K562 (cell line): Measurements from ENCODE around the gene ORAI3. TPM values are rescaled to one million over a fixed set of nuclear protein-coding genes. Genes with fewer than 3 reads are reported as not detected.

ENCODE experiments used
- ATF7 ChIP-seq: fragments of 450-650 bp; IDR thresholded peaks from 2 replicates; pipeline ENCODE4 v1.7.1; 2014; ENCODE audit warnings: mild to moderate bottlenecking, moderate library complexity
- ELF4 ChIP-seq: fragments of 450-650 bp; formaldehyde crosslinking; IDR thresholded peaks from 2 replicates; pipeline ENCODE4 v1.4.0; 2022; ENCODE audit warnings: missing genetic modification characterization
- ERF ChIP-seq: fragments of 450-650 bp; formaldehyde crosslinking; IDR thresholded peaks from 2 replicates; pipeline ENCODE4 v1.4.0; 2020; ENCODE audit warnings: mild to moderate bottlenecking, mixed read lengths
- FIP1L1 ChIP-seq: fragments of 200-400 bp; formaldehyde crosslinking; IDR thresholded peaks from 2 replicates; pipeline ENCODE4 v1.6.1; 2018; ENCODE audit warnings: mild to moderate bottlenecking, low read depth, low read length; ENCODE audit not compliant: poor library complexity, severe bottlenecking
- L3MBTL2 ChIP-seq: fragments of 450-650 bp; IDR thresholded peaks from 2 replicates; pipeline ENCODE4 v1.6.1; 2016; ENCODE audit warnings: mild to moderate bottlenecking, moderate library complexity
- MAFF ChIP-seq: IDR thresholded peaks from 2 replicates; pipeline ENCODE4 v1.6.1; 2012; ENCODE audit warnings: low read length, improper control_type of control experiment
- MLLT1 ChIP-seq, 2 experiments: fragments of 450-650 bp; IDR thresholded peaks; 2 replicates each; pipeline ENCODE4 v1.6.1; 2016
- NRF1 ChIP-seq, 2 experiments: fragments of 450-650 bp; IDR thresholded peaks in 1 of 2; conservative IDR thresholded peaks in 1 of 2; 2 replicates each; pipeline ENCODE4 v1.6.1; 2014; ENCODE audit warnings: mild to moderate bottlenecking in 2 of 2
- TCF15 ChIP-seq: fragments of 250-450 bp; sonication (Bioruptor Pico); IDR thresholded peaks from 2 replicates; pipeline ENCODE4 v1.8.0; 2022; ENCODE audit warnings: moderate library complexity, mild to moderate bottlenecking, inconsistent platforms
- VEZF1 ChIP-seq: fragments of 200-800 bp; sonication (Bioruptor generic); IDR thresholded peaks from 2 replicates; pipeline ENCODE4 v1.6.1; 2017; ENCODE audit warnings: missing genetic modification characterization, missing compliant biosample characterization
- ZNF232 ChIP-seq: sonication (generic); formaldehyde crosslinking; IDR thresholded peaks from 2 replicates; pipeline ENCODE4 v1.8.0; 2022; ENCODE audit warnings: mild to moderate bottlenecking, missing genetic modification reagents
- ZNF445 ChIP-seq: fragments of 250-450 bp; sonication (Bioruptor Pico); IDR thresholded peaks from 2 replicates; pipeline ENCODE4 v1.4.0; 2020; ENCODE audit warnings: low read depth, mild to moderate bottlenecking, moderate library complexity
- ZNF644 ChIP-seq: fragments of 200-800 bp; sonication (Bioruptor generic); IDR thresholded peaks from 2 replicates; pipeline ENCODE4 v1.6.1; 2016; ENCODE audit warnings: low read depth, missing genetic modification characterization, missing compliant biosample characterization
- ZNF75A ChIP-seq: fragments of 450-650 bp; formaldehyde crosslinking; IDR thresholded peaks from 2 replicates; pipeline ENCODE4 v1.4.0; 2020; ENCODE audit warnings: mild to moderate bottlenecking
- polyA plus RNA-seq, 8 experiments: library from polyadenylated mRNA; depleted of rRNA in 4 of 8; stranded (reverse) in 5 of 8; unstranded in 3 of 8; fragments of >200 nt; fragmentation: Nextera tagmentation in 2 of 8; fragmentation: Illumina TruSeq in 1 of 8; extraction: Ambion mirVana in 2 of 8; extraction: Trizol in 1 of 8; gene quantifications; 2 replicates each; pipeline versions ENCODE4 v1.2.1 to v1.2.3, GENCODE V29; 2011 to 2014; ENCODE audit warnings: inconsistent platforms in 1 of 8, missing spikeins in 1 of 8
- total RNA-seq, 7 experiments: library from RNA; depleted of rRNA in 6 of 7; stranded (reverse); fragments of >200 nt in 6 of 7; fragmentation: Illumina TruSeq in 2 of 7; extraction: Trizol in 2 of 7; gene quantifications; 2 replicates each; pipeline versions ENCODE4 v1.2.1 to v1.2.3, GENCODE V29; 2011 to 2021; ENCODE audit warnings: low replicate concordance in 1 of 7
- TF ChIP-seq, protein P1 (sequence below): fragments of 250-450 bp; sonication (Bioruptor Pico); IDR thresholded peaks from 2 replicates; pipeline ENCODE4 v1.4.0; 2020; ENCODE audit warnings: mild to moderate bottlenecking
- TF ChIP-seq, protein P2 (sequence below), 2 experiments: fragments of 450-650 bp in 1 of 2; IDR thresholded peaks; 2 replicates each; pipeline ENCODE4 v1.6.1; 2011 to 2017; ENCODE audit warnings: low read depth in 2 of 2, antibody characterized with exemption in 1 of 2, borderline replicate concordance in 1 of 2, low read length in 1 of 2, mild to moderate bottlenecking in 1 of 2, mixed read lengths in 1 of 2; ENCODE audit not compliant: control insufficient read depth in 1 of 2
- TF ChIP-seq, protein P3 (sequence below): fragments of 450-650 bp; conservative IDR thresholded peaks from 2 replicates; pipeline ENCODE4 v1.6.1; 2016; ENCODE audit warnings: missing genetic modification characterization, low read depth, mild to moderate bottlenecking, control low read depth, missing compliant biosample characterization

The ORAI3 gene
- total and polyA plus RNA-seq, 9 of the 15 experiments (the other 6 are each of a cell fraction or from before 2014, with no cell fraction given): 4.9 to 23.3 (median 14.1) TPM

GRCh38 chr16:30922960-30923535, 25.8 kb upstream of the ORAI3 start (continued):
- no peak for TF ChIP-seq ZNF232 (CRISPR knock-in tag)
- no peak for TF ChIP-seq FIP1L1
- peak; percentile 93 for TF ChIP-seq ZNF644 (tag)
- TF ChIP-seq MLLT1 (IDR thresholded peaks at IDR 0.05): peak in 1 of 2 experiments; percentile 95; a peak in 2 of 4 replicates
- TF ChIP-seq ATF7: peak; percentile 8; the same call in 1 of the 2 replicates
- TF ChIP-seq, protein P1, sequence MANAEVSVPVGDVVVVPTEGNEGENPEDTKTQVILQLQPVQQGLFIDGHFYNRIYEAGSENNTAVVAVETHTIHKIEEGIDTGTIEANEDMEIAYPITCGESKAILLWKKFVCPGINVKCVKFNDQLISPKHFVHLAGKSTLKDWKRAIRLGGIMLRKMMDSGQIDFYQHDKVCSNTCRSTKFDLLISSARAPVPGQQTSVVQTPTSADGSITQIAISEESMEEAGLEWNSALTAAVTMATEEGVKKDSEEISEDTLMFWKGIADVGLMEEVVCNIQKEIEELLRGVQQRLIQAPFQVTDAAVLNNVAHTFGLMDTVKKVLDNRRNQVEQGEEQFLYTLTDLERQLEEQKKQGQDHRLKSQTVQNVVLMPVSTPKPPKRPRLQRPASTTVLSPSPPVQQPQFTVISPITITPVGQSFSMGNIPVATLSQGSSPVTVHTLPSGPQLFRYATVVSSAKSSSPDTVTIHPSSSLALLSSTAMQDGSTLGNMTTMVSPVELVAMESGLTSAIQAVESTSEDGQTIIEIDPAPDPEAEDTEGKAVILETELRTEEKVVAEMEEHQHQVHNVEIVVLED (CRISPR knock-in tag): peak; percentile 91
- peak; percentile 5 to 33; a peak in 2 of 4 replicates for TF ChIP-seq NRF1 (conservative IDR thresholded peaks at IDR 0.05 in 1 of 2, IDR thresholded peaks at IDR 0.05 in 1 of 2)
- peak; percentile 27; the same call in 1 of the 2 replicates for TF ChIP-seq L3MBTL2
- TF ChIP-seq TCF15 (CRISPR knock-in tag): peak; percentile 28; the same call in 1 of the 2 replicates
- TF ChIP-seq, protein P2, sequence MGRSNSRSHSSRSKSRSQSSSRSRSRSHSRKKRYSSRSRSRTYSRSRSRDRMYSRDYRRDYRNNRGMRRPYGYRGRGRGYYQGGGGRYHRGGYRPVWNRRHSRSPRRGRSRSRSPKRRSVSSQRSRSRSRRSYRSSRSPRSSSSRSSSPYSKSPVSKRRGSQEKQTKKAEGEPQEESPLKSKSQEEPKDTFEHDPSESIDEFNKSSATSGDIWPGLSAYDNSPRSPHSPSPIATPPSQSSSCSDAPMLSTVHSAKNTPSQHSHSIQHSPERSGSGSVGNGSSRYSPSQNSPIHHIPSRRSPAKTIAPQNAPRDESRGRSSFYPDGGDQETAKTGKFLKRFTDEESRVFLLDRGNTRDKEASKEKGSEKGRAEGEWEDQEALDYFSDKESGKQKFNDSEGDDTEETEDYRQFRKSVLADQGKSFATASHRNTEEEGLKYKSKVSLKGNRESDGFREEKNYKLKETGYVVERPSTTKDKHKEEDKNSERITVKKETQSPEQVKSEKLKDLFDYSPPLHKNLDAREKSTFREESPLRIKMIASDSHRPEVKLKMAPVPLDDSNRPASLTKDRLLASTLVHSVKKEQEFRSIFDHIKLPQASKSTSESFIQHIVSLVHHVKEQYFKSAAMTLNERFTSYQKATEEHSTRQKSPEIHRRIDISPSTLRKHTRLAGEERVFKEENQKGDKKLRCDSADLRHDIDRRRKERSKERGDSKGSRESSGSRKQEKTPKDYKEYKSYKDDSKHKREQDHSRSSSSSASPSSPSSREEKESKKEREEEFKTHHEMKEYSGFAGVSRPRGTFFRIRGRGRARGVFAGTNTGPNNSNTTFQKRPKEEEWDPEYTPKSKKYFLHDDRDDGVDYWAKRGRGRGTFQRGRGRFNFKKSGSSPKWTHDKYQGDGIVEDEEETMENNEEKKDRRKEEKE (IDR thresholded peaks at IDR 0.05; ENCODE audit: borderline replicate concordance in 1 of 2, control insufficient read depth in 1 of 2, low read depth in 2 of 2, low read length in 1 of 2): no peak
- no peak for TF ChIP-seq ZNF445 (CRISPR knock-in tag)
- TF ChIP-seq, protein P3, sequence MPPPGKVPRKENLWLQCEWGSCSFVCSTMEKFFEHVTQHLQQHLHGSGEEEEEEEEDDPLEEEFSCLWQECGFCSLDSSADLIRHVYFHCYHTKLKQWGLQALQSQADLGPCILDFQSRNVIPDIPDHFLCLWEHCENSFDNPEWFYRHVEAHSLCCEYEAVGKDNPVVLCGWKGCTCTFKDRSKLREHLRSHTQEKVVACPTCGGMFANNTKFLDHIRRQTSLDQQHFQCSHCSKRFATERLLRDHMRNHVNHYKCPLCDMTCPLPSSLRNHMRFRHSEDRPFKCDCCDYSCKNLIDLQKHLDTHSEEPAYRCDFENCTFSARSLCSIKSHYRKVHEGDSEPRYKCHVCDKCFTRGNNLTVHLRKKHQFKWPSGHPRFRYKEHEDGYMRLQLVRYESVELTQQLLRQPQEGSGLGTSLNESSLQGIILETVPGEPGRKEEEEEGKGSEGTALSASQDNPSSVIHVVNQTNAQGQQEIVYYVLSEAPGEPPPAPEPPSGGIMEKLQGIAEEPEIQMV (tag): no peak; the same call in 1 of the 2 replicates
- no peak for TF ChIP-seq MAFF
- TF ChIP-seq ELF4 (CRISPR knock-in tag): peak; percentile 87
- TF ChIP-seq VEZF1 (CRISPR knock-in tag): peak; percentile 98
- no peak for TF ChIP-seq ZNF75A (CRISPR knock-in tag)
- TF ChIP-seq ERF: 0 out of 2 replicates have a peak, but pooled peaks have one; percentile 48
